ENCODE data around the gene SUPT6H.
"Not testable (repeated sequence)": the region's sequence is repeated elsewhere in the genome, so short reads cannot be mapped to it uniquely, and the experiment has no call there.

Gene SUPT6H

DNA sequence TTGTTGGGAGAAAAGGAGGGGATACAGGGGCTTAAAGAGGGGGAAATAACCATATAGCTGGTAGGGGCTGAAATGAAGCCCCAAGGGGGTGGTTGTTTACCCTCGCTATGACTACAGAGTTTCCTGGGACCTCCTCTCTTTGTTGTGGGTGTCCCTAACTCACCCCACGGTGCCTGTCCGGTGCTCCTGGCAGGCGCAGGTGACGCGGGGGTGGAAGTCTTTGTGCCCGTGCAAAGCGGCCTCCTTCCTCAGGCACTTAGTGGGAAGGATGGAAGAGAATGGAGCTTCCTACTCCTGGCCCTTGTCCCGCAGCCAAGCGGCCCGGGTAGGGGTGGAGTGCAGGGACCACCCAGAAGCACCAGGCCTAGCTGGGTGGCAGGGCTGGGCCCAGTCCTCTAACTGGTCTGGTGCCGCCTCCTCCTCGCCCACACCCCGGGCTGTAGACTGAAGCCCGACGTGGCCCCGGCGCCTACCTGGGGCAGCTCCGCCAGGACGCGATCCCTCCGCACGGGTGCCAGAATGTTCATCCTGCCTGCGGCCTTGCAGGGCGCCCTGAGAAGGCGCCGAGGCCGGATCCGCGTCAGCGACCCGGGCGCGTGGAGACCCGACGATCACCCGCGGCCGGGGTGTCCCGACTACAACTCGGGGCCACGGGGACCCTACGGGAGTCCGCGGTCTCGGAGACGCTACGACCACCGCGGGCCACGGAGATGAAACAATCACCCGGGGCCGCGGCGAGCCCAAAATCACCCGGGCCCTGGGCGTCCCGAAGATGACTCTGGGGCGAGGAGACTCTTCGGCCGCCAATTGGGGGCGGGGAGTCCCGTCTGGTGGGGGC is 55.0 kb downstream of the SUPT6H start:
- H3K4me3 ChIP-seq (ENCODE audit: control insufficient read depth, low read depth, low read length), result peak overlapping the region; percentile 58
- TF ChIP-seq, protein P1, sequence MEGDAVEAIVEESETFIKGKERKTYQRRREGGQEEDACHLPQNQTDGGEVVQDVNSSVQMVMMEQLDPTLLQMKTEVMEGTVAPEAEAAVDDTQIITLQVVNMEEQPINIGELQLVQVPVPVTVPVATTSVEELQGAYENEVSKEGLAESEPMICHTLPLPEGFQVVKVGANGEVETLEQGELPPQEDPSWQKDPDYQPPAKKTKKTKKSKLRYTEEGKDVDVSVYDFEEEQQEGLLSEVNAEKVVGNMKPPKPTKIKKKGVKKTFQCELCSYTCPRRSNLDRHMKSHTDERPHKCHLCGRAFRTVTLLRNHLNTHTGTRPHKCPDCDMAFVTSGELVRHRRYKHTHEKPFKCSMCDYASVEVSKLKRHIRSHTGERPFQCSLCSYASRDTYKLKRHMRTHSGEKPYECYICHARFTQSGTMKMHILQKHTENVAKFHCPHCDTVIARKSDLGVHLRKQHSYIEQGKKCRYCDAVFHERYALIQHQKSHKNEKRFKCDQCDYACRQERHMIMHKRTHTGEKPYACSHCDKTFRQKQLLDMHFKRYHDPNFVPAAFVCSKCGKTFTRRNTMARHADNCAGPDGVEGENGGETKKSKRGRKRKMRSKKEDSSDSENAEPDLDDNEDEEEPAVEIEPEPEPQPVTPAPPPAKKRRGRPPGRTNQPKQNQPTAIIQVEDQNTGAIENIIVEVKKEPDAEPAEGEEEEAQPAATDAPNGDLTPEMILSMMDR (IDR thresholded peaks at IDR 0.05; ENCODE audit: control insufficient read depth, insufficient read depth, low read depth, low read length, missing control alignments), result no peak
- DNase-seq (ENCODE audit: low read depth), result no peak

DNA sequence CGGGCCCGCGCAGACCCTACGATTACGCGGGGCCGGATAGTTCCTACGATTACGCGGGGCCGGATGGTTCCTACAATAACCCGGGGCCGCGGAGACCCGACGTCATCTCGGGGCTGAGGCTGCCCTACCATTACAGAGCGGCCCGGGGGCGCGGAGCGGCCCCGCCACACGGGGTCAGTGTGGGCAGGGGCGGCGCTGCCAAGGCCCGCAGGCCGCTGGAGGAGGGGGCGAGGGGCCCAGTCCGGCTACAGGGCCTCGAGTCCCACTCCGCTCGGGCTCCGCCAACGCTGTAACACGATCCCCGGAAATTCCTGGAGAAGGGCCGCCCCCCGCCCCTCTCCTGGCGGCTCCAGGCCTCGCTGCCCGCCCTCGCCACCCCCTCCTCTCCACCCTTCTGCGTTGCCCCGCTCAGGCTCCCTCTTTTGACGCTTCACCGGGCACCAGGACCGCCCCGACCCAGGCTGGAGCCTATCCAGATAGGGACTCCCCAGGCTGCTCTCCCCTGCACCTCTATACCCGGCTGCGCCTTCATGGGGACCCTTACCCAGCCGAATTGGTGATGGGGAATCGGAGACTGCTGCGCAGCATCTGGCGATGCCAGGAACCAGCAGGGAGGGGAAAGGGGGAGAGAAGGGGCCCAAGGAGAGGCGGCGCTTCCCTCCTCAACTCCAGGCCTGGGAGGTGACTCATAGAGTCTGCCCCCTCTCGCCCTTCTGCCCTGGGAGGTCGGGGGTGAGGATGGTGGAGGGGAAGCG is 55.8 kb downstream of the SUPT6H start, which contains the start of gene RAB34:
RAB34 (minus strand) TSS at position 291 of the 755 bp plus-strand sequence. CDS start 602 bp downstream, outside the sequence.
- H3K4me3 ChIP-seq (ENCODE audit: control insufficient read depth, low read depth, low read length), result peak within 1 kb of the TSS; percentile 58
- DNase-seq (ENCODE audit: low read depth), result peak; percentile 52
- TF ChIP-seq, protein P1 (IDR thresholded peaks at IDR 0.05; ENCODE audit: control insufficient read depth, insufficient read depth, low read depth, low read length, missing control alignments), result peak; percentile 13

DNA sequence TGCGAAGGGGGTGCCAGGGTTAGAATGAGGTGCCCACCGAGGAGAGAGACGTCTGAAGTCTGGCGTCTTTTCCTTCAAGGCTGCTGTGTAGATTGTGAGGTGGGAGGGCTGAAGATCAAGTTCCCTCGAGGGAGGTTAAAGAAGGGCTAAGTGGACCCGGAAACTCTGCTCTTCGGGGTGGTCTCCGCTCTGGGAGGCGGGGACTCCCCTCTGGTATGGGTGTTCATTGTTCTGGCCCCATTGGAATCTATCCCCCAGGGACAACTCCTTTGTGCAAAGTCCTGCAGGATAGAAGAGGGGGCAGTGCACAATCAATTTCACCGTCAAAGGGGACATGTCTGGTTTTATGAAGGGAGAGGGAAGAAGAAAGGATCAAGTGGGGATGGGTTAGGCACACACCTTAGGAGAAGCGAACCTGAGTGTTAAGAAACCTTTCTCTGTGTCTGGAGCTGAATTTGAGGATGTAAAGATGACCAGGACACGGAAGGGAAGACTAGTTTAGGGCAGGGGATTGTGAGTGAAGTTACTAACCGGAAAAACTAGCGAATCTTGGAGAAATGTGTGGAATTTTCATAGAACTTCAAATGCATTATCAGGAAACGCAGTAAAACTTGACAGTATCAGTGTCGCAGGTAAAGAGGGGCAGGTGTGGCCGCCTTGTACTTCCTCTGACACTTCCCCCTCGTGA is 56.5 kb downstream of the SUPT6H start:
- H3K4me3 ChIP-seq (ENCODE audit: control insufficient read depth, low read depth, low read length), result peak overlapping the region; percentile 58
- DNase-seq (ENCODE audit: low read depth), result no peak
- TF ChIP-seq, protein P1 (IDR thresholded peaks at IDR 0.05; ENCODE audit: control insufficient read depth, insufficient read depth, low read depth, low read length, missing control alignments), result no peak

DNA sequence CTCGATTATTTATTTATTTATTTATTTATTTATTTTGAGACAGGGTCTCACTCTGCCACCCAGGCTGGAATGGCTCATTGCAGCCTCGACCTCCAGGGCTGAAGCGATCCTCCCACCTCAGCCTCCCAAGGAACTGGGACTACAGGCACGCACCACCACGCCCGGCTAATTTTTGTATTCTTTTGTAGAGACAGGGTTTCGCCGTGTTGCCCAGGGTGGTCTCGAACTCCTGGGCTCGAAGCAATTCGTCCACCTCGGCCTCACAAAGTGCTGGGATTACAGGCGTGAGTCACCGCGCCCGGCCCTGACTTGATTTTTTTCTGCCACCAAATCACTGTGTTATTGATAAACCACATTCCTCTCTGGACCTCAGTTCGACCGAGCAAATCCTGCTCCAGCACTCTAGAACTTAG is 57.0 kb downstream of the SUPT6H start:
- H3K4me3 ChIP-seq (ENCODE audit: control insufficient read depth, low read depth, low read length), result peak overlapping the region; percentile 32
- DNase-seq (ENCODE audit: low read depth), result no peak
- TF ChIP-seq, protein P1 (IDR thresholded peaks at IDR 0.05; ENCODE audit: control insufficient read depth, insufficient read depth, low read depth, low read length, missing control alignments), result no peak

DNA sequence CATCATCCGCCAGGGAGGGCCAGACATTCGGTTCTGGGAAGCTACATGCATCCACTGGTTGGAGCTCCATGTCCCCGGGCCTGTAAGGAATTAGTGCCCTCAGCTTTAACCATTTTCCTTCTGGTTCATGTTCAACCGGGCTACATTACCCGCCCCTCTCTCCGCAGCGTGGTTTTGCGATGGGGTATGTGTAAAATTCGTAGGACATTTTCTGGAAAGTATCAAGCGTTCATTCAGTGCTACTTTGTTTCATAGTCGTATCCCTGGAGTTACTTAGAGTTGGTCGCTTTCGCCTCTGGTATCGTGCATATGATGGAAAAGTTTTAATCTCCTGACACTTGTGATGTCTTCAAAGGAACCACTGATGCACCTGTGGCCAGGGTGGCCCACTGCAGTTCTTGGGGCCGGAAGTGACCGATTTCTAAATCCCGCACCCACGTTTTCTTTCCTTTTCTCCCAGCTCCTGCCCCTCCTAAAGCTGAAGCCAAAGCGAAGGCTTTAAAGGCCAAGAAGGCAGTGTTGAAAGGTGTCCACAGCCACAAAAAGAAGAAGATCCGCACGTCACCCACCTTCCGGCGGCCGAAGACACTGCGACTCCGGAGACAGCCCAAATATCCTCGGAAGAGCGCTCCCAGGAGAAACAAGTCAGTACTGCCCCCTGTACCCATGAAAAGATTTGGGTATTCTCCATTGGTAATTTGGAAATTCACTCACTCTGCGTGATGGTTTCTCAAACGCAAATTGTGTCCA is 58.4 kb downstream of the SUPT6H start:
- TF ChIP-seq, protein P1 (IDR thresholded peaks at IDR 0.05; ENCODE audit: control insufficient read depth, insufficient read depth, low read depth, low read length, missing control alignments), result peak; percentile 17
- DNase-seq (ENCODE audit: low read depth), result no peak
- peak overlapping the region; percentile 84 for H3K4me3 ChIP-seq (ENCODE audit: control insufficient read depth, low read depth, low read length)

DNA sequence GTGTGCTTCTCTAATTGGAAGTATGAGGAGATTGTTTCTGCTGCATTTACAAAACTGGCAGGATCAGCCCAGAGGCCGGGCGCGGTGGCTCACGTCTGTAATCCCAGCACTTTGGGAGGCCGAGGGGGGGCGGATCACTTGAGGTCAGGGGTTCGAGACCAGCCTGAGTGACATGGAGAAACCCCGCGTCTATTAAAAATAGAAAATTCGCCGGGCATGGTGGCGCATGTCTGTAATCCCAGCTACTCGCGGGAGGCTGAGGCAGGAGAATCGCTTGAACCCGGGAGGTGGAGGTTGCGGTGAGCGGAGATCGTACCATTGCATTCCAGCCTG is 59.0 kb downstream of the SUPT6H start:
- H3K4me3 ChIP-seq (ENCODE audit: control insufficient read depth, low read depth, low read length), result peak overlapping the region; percentile 84
- DNase-seq (ENCODE audit: low read depth), result not testable (repeated sequence)
